GM12878 (cell line): ENCODE results near the gene MYO7A. TPM values are rescaled to one million over a fixed set of nuclear protein-coding genes. Genes with fewer than 3 reads are reported as not detected.

Experiments
- ATAC-seq: fragments of 200-7000 bp; cut with Tn5 transposase; 3 replicates; pipeline ENCODE4 v1.9.1; 2020; ENCODE audit warnings: mild to moderate bottlenecking, moderate library complexity
- BruUV-seq: library from RNA; stranded (reverse); fragments of 400-500 nt; replicated peaks from 2 replicates; lab custom pipeline; 2021; lab: Mats Ljungman, UMichigan
- CTCF ChIA-PET: fragments of 300-600 bp; sonication (Branson Sonifier 250); formaldehyde crosslinking; extraction: SDS; loops from one replicate; lab custom pipeline; 2021; ENCODE audit warnings: inconsistent platforms; lab: Yijun Ruan, JAX
- POLR2A ChIA-PET: fragments of 350-600 bp; formaldehyde crosslinking; extraction: SDS; loops from one replicate; lab custom pipeline; 2021; ENCODE audit warnings: inconsistent platforms; lab: Charles Lee
- RAD21 ChIA-PET: fragments of 300-600 bp; sonication (Branson Sonifier 250); formaldehyde crosslinking; loops from one replicate; lab custom pipeline; 2023; ENCODE audit warnings: antibody characterized with exemption; ENCODE audit not compliant: unreplicated experiment; lab: Charles Lee
- SMC1A ChIA-PET: fragments of 300-600 bp; sonication (Branson Sonifier 250); formaldehyde crosslinking; loops from one replicate; lab custom pipeline; 2023; ENCODE audit not compliant: unreplicated experiment, uncharacterized antibody; lab: Charles Lee
- DNase-seq: peaks from one replicate; pipeline ENCODE4 v3.0.0-alpha.2; 2011; ENCODE audit warnings: low read depth, low spot score
- FAIRE-seq: peaks from 3 replicates; lab custom pipeline; 2011; peaks lifted over from hg19 to GRCh38; lab: Jason Lieb, UNC
- H2AFZ ChIP-seq: 2 replicates; pipeline ENCODE4 v1.6.0; 2011; ENCODE audit warnings: low read depth, low read length, control low read depth; ENCODE audit not compliant: control insufficient read depth
- H3K27ac ChIP-seq: 2 replicates; pipeline ENCODE4 v1.5.1; 2011; ENCODE audit warnings: control low read depth; ENCODE audit not compliant: control insufficient read depth, insufficient read depth
- H3K27me3 ChIP-seq, 2 experiments: replicated peaks in 1 of 2; 2 replicates each; pipeline versions ENCODE4 v1.6.0 to v1.6.1; 2011; ENCODE audit warnings: low read length in 1 of 2; ENCODE audit not compliant: control insufficient read depth in 2 of 2, insufficient read depth in 2 of 2
- H3K36me3 ChIP-seq, 2 experiments: 2 replicates each; pipeline ENCODE4 v1.5.1; 2011; ENCODE audit warnings: low read length in 1 of 2; ENCODE audit not compliant: control insufficient read depth in 2 of 2, insufficient read depth in 2 of 2
- H3K4me1 ChIP-seq: 2 replicates; pipeline ENCODE4 v1.6.1; 2011; ENCODE audit warnings: mild to moderate bottlenecking, low read length, moderate library complexity, mixed read lengths; ENCODE audit not compliant: control insufficient read depth, insufficient read depth
- H3K4me2 ChIP-seq: 2 replicates; pipeline ENCODE4 v1.6.0; 2011; ENCODE audit warnings: control low read depth; ENCODE audit not compliant: control insufficient read depth, insufficient read depth
- H3K4me3 ChIP-seq: fragments of 200-600 bp; sonication (generic); 2 replicates; pipeline ENCODE4 v1.5.1; 2016
- H3K79me2 ChIP-seq: 2 replicates; pipeline ENCODE4 v1.6.0; 2011; ENCODE audit warnings: low read length; ENCODE audit not compliant: control insufficient read depth, insufficient read depth
- H3K9ac ChIP-seq: 2 replicates; pipeline ENCODE4 v1.8.0; 2011; ENCODE audit warnings: low read length, control low read depth, mixed read lengths; ENCODE audit not compliant: control insufficient read depth, insufficient read depth
- H3K9me3 ChIP-seq: replicated peaks from 3 replicates; pipeline ENCODE4 v1.5.1; 2011; ENCODE audit warnings: mild to moderate bottlenecking, low read length; ENCODE audit not compliant: control insufficient read depth, insufficient read depth
- H4K20me1 ChIP-seq: 2 replicates; pipeline ENCODE4 v1.6.0; 2011; ENCODE audit not compliant: control insufficient read depth, insufficient read depth
- CBFB ChIP-seq: IDR thresholded peaks from 2 replicates; pipeline ENCODE4 v1.6.1; 2016; ENCODE audit warnings: antibody characterized with exemption, low read depth
- CHD4 ChIP-seq: fragments of 200-600 bp; sonication (generic); IDR thresholded peaks from 2 replicates; pipeline ENCODE4 v1.6.1; 2016; ENCODE audit warnings: mild to moderate bottlenecking
- CREM ChIP-seq: IDR thresholded peaks from 2 replicates; pipeline ENCODE4 v1.6.1; 2014; ENCODE audit warnings: antibody characterized with exemption, low read depth
- MEF2A ChIP-seq: IDR thresholded peaks from 2 replicates; pipeline ENCODE4 v1.6.1; 2011; ENCODE audit warnings: low read depth, mild to moderate bottlenecking, low read length, moderate library complexity; ENCODE audit not compliant: insufficient read depth
- MEF2B ChIP-seq: fragments of 450-650 bp; IDR thresholded peaks from 2 replicates; pipeline ENCODE4 v1.6.1; 2018; ENCODE audit warnings: mild to moderate bottlenecking, moderate library complexity; ENCODE audit not compliant: partially characterized antibody, poor library complexity, severe bottlenecking
- NFXL1 ChIP-seq: fragments of 450-650 bp; IDR thresholded peaks from 2 replicates; pipeline ENCODE4 v1.6.1; 2017; ENCODE audit warnings: antibody characterized with exemption, mild to moderate bottlenecking, borderline replicate concordance
- SREBF2 ChIP-seq: IDR thresholded peaks from 2 replicates; pipeline ENCODE4 v1.6.1; 2012; ENCODE audit warnings: mild to moderate bottlenecking, low read length
- STAT1 ChIP-seq: fragments of 450-650 bp; conservative IDR thresholded peaks from 2 replicates; pipeline ENCODE4 v1.6.1; 2014; ENCODE audit warnings: antibody characterized with exemption, mild to moderate bottlenecking
- WGBS: methylation state at CpG from one replicate; pipeline ENCODE4 v1.1.6; 2016; ENCODE audit warnings: low lambda C conversion rate; ENCODE audit not compliant: insufficient replicate concordance, insufficient coverage; ENCODE audit errors: missing lambda C conversion rate; 5-methylcytosine and 5-hydroxymethylcytosine counted together
- in situ Hi-C: fragments of 300-500 bp; cut with MboI; formaldehyde crosslinking; loops from 9 replicates; pipeline ENCODE4 v1.14.3; 2018; ENCODE audit warnings: mixed read lengths
- intact Hi-C: fragments of 100-400 bp; cut with micrococcal nuclease; formaldehyde crosslinking; loops from one replicate; pipeline ENCODE4 v1.14.2; 2022; ENCODE audit not compliant: unreplicated experiment
- polyA plus RNA-seq, 11 experiments: library from polyadenylated mRNA; depleted of rRNA in 4 of 11; unstranded in 6 of 11; stranded (reverse) in 5 of 11; fragments of >200 nt; fragmentation: Nextera tagmentation in 4 of 11; fragmentation: Illumina TruSeq in 1 of 11; extraction: Ambion mirVana in 4 of 11; extraction: Trizol in 1 of 11; gene quantifications; 1 replicate in 1 of 11; 2 replicates in 10 of 11; pipeline versions ENCODE4 v1.2.1 to v1.2.3, GENCODE V29; 2011 to 2016; ENCODE audit warnings: inconsistent platforms in 2 of 11, missing spikeins in 2 of 11, low read depth in 1 of 11
- total RNA-seq, 4 experiments: library from RNA; depleted of rRNA in 3 of 4; stranded (reverse); fragments of >200 nt in 3 of 4; fragmentation: Illumina TruSeq in 1 of 4; extraction: Trizol in 1 of 4; gene quantifications; 2 replicates each; pipeline versions ENCODE4 v1.2.1 to v1.2.3, GENCODE V29; 2013 to 2021
- TF ChIP-seq, protein P1 (sequence below): fragments of 450-650 bp; IDR thresholded peaks from 2 replicates; pipeline ENCODE4 v1.6.1; 2017; ENCODE audit warnings: borderline replicate concordance
- TF ChIP-seq, protein P2 (sequence below): fragments of 450-650 bp; IDR thresholded peaks from 2 replicates; pipeline ENCODE4 v1.6.1; 2017; ENCODE audit warnings: mild to moderate bottlenecking

MYO7A gene
- total and polyA plus RNA-seq, 10 of the 15 experiments (the other 5 are each of a cell fraction or from before 2014, with no cell fraction given): 0.01 to 0.21 (median 0.04) TPM; not detected in 6

DNA sequence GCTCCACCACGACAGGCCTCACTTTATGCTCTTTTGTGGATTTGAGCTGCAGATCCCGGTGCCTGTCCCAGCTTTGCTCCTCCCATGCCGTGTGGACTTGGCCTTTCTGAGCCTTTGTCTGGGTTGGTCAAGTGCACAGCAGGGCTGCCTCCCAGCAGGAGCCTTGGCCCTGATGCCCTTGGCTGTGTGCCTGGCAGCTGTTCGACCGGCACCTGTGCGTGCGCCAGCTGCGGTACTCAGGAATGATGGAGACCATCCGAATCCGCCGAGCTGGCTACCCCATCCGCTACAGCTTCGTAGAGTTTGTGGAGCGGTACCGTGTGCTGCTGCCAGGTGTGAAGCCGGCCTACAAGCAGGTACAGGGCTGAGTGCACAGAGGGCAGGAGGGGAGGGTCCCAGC lies 46.5 kb downstream of the MYO7A start:
- Histone ChIP-seq H3K4me1 (peaks cover 7% of the 10 kb centered on the region), H3K27me3 (no peaks in the 10 kb centered on the region; a peak in 1 of 4 replicates), H3K9ac (no peak overlapping the region), H3K79me2 (no peaks in the 10 kb centered on the region), H3K27ac (no peak overlapping the region), H3K4me2 (no peak overlapping the region), H3K36me3 (no peaks in the 10 kb centered on the region), H3K9me3 (no peaks in the 10 kb centered on the region), H2AFZ (no peak overlapping the region)
- 66% methylated on average over 16 of the region's 16 CpGs for WGBS
- ATAC-seq: no peak
- no peak for FAIRE-seq
- intact Hi-C loops (no loop called here), in situ Hi-C loops (no loop called here)
- ChIA-PET RAD21 (no interaction called here), POLR2A (no interaction called here), CTCF (interaction anchor here (0.6 kb wide), 1 partner anchor 799 kb away, joined by 3 read pairs; no protein-coding TSS in a partner anchor), SMC1A (no interaction called here)
- no peak for DNase-seq
- no TSS peak for BruUV-seq
- TF ChIP-seq CBFB (no peak), MEF2B (no peak), NFXL1 (no peak), SREBF2 (no peak), STAT1 (no peak), MEF2A (no peak), CHD4 (no peak), CREM (no peak)
- TF ChIP-seq, protein P1, sequence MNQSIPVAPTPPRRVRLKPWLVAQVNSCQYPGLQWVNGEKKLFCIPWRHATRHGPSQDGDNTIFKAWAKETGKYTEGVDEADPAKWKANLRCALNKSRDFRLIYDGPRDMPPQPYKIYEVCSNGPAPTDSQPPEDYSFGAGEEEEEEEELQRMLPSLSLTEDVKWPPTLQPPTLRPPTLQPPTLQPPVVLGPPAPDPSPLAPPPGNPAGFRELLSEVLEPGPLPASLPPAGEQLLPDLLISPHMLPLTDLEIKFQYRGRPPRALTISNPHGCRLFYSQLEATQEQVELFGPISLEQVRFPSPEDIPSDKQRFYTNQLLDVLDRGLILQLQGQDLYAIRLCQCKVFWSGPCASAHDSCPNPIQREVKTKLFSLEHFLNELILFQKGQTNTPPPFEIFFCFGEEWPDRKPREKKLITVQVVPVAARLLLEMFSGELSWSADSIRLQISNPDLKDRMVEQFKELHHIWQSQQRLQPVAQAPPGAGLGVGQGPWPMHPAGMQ: no peak
- TF ChIP-seq, protein P2, sequence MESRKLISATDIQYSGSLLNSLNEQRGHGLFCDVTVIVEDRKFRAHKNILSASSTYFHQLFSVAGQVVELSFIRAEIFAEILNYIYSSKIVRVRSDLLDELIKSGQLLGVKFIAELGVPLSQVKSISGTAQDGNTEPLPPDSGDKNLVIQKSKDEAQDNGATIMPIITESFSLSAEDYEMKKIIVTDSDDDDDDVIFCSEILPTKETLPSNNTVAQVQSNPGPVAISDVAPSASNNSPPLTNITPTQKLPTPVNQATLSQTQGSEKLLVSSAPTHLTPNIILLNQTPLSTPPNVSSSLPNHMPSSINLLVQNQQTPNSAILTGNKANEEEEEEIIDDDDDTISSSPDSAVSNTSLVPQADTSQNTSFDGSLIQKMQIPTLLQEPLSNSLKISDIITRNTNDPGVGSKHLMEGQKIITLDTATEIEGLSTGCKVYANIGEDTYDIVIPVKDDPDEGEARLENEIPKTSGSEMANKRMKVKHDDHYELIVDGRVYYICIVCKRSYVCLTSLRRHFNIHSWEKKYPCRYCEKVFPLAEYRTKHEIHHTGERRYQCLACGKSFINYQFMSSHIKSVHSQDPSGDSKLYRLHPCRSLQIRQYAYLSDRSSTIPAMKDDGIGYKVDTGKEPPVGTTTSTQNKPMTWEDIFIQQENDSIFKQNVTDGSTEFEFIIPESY: no peak
- TF ChIP-seq, all 136 proteins: peak for 0
- H4K20me1 ChIP-seq: no peaks in the 10 kb centered on the region
- no peak overlapping the region for H3K4me3 ChIP-seq
